Left colon (tissue), 2 donors: ENCODE results near the gene FOXP1. TPM values are rescaled to one million over a fixed set of nuclear protein-coding genes. Genes with fewer than 3 reads are reported as not detected.

Source experiments
- ATAC-seq: fragments of 200-7000 bp; cut with Tn5 transposase; one replicate; pipeline ENCODE4 v1.9.1; 2020; ENCODE audit warnings: mild to moderate bottlenecking, moderate library complexity
- DNase-seq, 2 donors: peaks; one replicate each; pipeline ENCODE4 v3.0.0-alpha.2; 2020
- intact Hi-C, 2 donors: fragments of 100-400 bp; cut with DNase I in 1 of 2; cut with micrococcal nuclease in 1 of 2; formaldehyde crosslinking; loops; one replicate each; pipeline versions ENCODE4 v1.11.2 to v1.14.0; 2022; cut with DNase I, micrococcal nuclease
- total RNA-seq, 2 donors: library from RNA; stranded (reverse); fragmentation: NEBNext Ultra II Directional; extraction: Animal tissue kit (Norgen Biotek cat#: 25700); gene quantifications; one replicate each; pipeline ENCODE4 v1.2.1, GENCODE V29; 2021
- donor health status: DM: no; HTN: no; CAD: no.
- donor health status: DM: yes; HTN: yes; CAD: no.

FOXP1 gene
- total RNA-seq, 2 donors from 2014 or later, result 131 to 135 TPM

GRCh38 chr3:71235846-71236245 is 347.7 kb downstream of the FOXP1 start:
- no peak for DNase-seq
- intact Hi-C loops, result no loop called here
- ATAC-seq, result no peak

DNA sequence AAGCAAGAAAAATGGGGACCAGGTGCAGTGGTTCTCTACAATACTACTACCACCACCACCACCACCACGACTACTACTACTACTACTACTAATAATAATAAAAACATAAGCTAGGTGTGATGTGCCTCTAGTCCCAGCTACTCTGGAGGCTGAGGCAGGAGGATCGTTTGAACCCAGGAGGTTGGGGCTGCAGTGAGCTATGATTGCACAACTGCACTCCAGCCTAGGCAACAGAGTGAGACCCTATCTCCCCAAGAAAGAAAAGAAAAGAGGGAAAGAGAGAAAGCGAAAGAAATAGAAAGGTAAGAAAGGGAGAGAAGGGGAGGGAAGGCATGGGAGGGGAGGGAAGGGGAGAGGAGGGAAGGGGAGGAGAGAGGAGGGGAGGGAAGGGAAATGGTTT is 350.6 kb downstream of the FOXP1 start:
- intact Hi-C loops, result no loop called here
- ATAC-seq (no peak), DNase-seq (no peak)

DNA sequence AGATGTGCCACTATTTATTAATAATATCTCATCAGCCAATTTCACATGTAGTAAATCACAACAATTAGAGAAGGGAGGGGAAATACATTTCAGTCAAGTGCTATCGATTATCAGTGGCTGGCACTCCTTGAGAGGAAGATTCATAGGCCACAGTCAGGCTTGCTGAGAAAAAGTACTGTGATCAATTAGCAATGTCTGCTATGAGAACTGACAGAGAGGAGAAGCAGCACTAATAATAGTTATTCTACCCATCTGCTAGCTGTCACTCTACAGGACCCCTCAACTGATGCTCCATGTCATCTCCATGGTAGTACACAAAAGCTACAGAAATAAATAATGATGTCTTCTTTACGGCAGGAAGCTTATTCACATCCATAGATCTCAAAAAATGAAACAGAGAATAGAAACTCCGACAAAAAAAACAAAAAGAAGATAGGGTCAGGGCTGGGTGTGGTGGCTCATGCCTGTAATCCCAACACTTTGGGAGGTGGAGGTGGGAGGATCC is 351.3 kb downstream of the FOXP1 start:
- intact Hi-C loops, result no loop called here
- no peak for DNase-seq
- ATAC-seq, result no peak

GRCh38 chr3:71231680-71232079 is 351.8 kb downstream of the FOXP1 start:
- intact Hi-C loops, result no loop called here
- ATAC-seq, result no peak
- DNase-seq, result no peak

GRCh38 chr3:71229905-71230657 is 353.4 kb downstream of the FOXP1 start:
- intact Hi-C loops, result no loop called here
- no peak for DNase-seq

DNA sequence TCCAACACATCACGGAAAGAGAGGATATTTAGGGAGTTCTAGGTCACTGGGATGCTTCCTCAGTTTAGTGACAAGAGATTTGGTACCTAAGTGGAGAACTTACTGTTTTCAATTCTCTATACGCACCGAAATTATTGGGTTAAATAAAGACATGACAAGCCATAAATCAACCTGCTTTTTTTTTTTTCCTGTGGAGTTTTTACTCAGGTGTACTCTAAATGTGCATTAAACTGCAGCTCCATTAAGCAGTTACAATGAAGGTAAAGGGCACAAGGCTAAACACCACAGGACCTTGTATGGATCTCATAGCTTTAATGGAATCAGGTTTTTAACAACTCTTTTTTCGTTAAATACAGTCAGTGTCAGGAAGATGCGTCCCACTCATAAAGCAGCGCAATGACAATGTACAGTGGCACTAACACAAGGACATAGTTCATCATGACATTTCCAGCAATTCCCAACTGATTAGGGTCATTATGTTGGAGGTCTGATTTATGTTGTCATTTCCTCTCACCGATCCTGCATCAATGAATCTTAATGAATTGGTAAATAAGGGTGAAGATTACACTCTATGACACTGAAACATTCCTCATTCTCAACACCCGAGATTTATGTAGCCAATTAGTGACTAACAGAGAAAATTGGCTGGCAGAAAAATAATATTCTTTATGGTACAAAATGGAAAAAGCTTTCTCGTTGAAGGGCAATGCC is 355.2 kb downstream of the FOXP1 start:
- intact Hi-C loops, result no loop called here
- no peak for DNase-seq
- no peak for ATAC-seq

More at GRCh38 chr3:71229905-71230657, 353.4 kb downstream of the FOXP1 start:
- ATAC-seq, result no peak

- DNase-seq, result no peak
- intact Hi-C loops, result no loop called here
- ATAC-seq, result no peak
Measured at GRCh38 chr3:71227270-71227661, 356.3 kb downstream of the FOXP1 start.

DNA sequence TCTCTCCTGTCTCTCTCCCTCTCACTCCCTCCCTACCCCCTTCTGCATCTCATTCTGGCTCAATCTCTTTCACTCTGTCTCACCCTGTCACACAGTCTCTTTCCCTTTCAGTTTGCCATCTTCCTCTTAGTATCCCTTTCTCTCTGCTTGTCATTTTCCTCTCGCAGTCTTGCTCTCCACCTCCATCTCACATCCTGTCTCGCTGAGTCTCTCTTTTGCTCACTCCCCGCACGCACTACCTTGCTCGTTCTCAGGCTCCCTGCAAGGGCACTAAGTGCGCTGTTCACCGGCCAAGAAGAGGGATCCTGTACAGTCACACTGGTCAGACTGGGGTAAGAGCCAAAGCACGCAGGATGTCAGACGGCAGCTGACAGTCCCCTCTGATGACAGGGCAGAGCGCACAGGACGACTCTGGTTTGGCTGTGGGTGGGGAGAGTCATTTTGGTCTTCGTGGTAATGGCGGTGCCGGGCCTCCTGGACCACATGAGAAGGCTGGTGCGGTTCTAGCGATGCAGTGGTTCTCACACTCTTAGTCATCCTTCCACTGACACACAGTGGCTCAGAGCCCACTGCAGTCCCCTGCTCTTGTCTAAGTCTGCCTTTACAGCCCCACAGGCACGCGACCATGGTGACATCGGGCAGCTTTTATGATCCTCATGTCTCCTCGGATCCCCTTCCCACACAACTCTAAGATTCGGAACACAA is 356.8 kb downstream of the FOXP1 start:
- DNase-seq (no peak), ATAC-seq (peak; percentile 23)
- intact Hi-C loops, result no loop called here

GRCh38 chr3:71225951-71226564 is 357.5 kb downstream of the FOXP1 start:
- intact Hi-C loops, result no loop called here
- ATAC-seq (no peak), DNase-seq (no peak)

DNA sequence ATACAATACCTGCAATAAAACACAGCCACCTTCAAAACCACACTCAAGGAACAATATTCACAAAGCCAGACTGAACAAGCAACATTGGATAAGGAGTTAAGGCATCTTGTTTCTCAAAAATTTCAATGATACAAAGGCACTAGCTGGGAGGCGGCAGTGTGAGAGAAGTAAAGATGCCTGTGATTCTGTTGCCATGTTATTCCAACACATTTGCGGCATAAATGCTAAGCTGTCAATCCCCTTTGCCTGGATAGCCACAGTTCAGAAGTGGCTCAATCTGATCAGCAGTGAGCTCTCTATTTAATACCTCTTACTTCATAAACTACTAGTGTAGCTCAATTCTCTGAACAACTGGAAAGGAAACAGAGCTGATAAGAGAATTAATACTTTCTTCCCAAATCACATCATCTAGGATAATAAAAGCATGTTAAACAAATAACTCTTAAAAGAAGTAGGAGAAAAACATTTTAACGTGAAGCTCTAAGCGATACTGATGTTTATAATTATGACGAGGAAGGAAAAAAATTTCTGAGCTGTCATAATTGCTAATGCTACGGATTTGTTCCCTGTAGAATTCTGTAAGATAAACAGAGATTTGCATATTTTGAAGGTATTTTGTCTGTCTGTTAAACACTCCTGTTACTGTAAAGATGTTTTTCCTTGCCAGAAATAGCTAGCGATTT is 358.4 kb downstream of the FOXP1 start:
- DNase-seq (no peak), ATAC-seq (no peak)
- intact Hi-C loops, result no loop called here

DNA sequence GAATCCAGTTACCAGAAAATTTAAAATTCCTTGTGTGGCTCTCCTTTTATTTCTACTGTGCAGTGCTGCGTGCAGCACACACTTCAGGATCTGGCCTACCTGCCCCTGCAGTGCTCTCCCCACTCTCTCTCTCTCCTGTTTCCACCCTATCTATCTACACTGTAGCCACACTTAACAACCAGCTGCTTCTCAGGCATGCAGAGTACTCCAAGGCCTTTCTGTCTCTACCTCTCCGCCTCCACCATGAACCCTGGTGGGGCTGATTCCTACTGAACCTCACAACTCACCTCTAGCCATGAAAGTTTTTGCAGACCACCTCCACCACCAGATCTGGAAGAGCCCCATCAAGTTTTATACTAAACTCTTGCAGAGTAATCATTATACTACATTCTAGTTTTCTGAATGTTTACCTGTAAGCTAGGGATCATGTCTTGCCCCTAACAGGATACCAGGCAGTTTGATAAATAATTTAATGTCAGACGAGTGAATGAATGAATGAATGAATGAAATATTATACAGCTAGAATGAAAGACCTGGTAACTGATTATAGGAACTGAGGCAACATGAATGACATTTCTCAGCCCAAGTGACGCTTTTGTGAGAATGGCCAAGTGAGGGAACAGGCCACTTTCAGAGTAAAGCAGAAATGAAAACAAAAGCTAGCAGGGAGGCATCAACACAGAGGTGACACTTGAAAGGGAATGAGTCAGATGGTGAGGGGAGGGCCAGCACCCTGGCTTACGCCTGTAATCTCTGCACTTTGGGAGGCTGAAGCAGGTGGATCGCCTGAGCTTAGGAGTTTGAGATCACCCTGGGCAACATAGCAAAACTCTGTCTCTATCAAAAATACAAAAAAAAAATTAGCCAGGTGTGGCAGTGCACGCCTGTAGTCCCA is 363.5 kb downstream of the FOXP1 start:
- intact Hi-C loops, result no loop called here
- ATAC-seq, result no peak

DNA sequence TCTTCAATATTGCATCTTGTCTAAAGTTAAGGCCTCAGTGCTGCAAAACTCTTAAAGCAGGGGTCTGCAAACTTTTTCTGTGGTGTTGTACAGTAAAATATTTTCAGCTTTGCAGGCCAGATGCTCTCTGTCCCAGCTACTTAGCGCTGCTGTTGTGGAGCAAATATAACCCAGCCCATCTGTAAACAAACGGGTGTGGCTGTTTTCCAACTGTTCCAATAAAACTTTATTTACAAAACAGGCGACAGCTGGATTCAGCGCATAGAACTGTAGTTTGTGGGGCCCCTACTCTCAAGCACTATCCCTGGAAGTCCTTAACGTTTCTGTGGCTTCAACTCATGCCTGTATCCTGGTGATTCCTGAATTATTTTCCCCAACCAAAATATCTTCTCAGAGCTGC is 365.0 kb downstream of the FOXP1 start:
- intact Hi-C loops, result no loop called here
- ATAC-seq (peak; percentile 44), DNase-seq (no peak)

More for the DNA sequence above, 363.5 kb downstream of the FOXP1 start:
- DNase-seq, result no peak

- intact Hi-C loops, result no loop called here
- ATAC-seq (no peak), DNase-seq (no peak)
Measured at GRCh38 chr3:71217640-71218222, 365.8 kb downstream of the FOXP1 start.

DNA sequence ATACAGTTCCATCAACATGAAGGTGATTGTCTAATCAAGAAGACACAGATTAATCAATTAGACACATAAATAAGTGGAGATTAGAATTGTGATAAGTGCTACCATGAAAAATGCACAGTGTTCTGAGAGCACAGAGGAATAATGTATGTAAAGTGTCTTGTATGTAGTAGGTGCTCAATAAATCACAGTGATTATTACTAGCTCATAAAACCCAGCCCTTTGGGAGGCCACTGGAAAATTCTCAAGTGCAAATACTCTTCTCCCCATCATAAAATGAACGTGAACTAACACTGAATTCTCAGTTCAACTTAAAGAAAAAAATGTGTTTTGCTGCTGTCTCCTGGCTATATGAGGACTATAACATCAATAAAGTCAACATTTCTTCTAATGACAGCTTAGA is 368.2 kb downstream of the FOXP1 start:
- intact Hi-C loops, result no loop called here
- DNase-seq, result no peak
- ATAC-seq, result peak; percentile 59

- intact Hi-C loops, result no loop called here
- DNase-seq, result no peak
- ATAC-seq, result no peak
Measured at GRCh38 chr3:71214797-71215196, 368.7 kb downstream of the FOXP1 start.

DNA sequence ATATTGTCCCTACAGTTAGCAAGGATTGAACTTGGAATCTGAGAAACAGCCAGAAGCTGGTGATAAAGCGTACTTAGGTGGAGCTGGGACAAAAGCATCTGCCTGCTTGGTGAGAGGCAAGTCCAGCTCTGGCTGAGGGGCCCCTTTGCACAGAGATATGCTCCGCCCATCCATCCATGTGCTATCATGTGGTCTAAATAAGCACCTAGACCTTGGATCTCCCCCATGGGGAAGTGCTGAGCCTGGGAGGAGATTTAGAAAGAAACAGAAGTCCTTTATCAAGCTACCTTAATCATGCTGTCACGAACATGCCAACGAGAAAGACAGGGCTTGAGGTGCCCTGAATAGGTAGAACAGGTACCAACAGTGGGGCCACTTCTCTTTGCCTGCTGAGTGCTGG is 369.5 kb downstream of the FOXP1 start:
- DNase-seq, result no peak
- no peak for ATAC-seq

DNA sequence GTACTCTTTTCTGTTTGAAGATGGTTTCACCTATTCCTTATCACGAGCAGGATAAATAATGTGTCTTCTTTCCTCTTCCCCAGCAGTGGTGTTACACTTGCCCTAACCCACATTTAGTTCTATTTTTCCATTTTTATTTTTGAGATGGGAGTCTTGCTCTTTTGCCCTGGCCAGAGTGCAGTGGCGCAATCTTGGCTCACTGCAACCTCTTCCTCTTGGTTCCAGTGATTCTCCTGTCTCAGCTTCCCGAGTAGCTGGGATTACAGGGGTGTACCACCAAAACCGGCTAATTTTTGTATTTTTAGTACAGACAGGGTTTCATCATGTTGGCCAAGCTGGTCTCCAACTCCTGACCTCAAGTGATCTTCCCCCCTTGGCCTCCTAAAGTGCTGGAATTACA is 372.4 kb downstream of the FOXP1 start:
- no peak for ATAC-seq
- intact Hi-C loops, result no loop called here

More for the DNA sequence above, 369.5 kb downstream of the FOXP1 start:
- intact Hi-C loops, result no loop called here

More for the DNA sequence above, 372.4 kb downstream of the FOXP1 start:
- no peak for DNase-seq
